ENCODE measurements around the gene KLHL14.

GRCh38 chr18:32801228-32801627, 28.4 kb upstream of the KLHL14 start:
- TF ChIP-seq, protein P1, sequence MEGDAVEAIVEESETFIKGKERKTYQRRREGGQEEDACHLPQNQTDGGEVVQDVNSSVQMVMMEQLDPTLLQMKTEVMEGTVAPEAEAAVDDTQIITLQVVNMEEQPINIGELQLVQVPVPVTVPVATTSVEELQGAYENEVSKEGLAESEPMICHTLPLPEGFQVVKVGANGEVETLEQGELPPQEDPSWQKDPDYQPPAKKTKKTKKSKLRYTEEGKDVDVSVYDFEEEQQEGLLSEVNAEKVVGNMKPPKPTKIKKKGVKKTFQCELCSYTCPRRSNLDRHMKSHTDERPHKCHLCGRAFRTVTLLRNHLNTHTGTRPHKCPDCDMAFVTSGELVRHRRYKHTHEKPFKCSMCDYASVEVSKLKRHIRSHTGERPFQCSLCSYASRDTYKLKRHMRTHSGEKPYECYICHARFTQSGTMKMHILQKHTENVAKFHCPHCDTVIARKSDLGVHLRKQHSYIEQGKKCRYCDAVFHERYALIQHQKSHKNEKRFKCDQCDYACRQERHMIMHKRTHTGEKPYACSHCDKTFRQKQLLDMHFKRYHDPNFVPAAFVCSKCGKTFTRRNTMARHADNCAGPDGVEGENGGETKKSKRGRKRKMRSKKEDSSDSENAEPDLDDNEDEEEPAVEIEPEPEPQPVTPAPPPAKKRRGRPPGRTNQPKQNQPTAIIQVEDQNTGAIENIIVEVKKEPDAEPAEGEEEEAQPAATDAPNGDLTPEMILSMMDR (IDR thresholded peaks at IDR 0.05; ENCODE audit: insufficient read depth, low read length) = no peak
- no peak for TF ChIP-seq SPI1 (IDR thresholded peaks at IDR 0.05; ENCODE audit: borderline replicate concordance, low read depth)
